OCI-LY7 (cell line): ENCODE measurements around the gene LILRB2.

Source experiments
- EZH2phosphoT487 ChIP-seq: fragments of 200-600 bp; sonication (generic); IDR thresholded peaks from 2 replicates; pipeline ENCODE4 v1.6.1; 2018; ENCODE audit warnings: low read depth, borderline replicate concordance, mild to moderate bottlenecking, mixed run types, antibody characterized with exemption, low read length, moderate library complexity, mixed read lengths
- TF ChIP-seq, protein P1 (sequence below): fragments of 200-600 bp; sonication (generic); conservative IDR thresholded peaks from 2 replicates; pipeline ENCODE4 v1.5.1; 2014; ENCODE audit warnings: mild to moderate bottlenecking, antibody characterized with exemption, low read length, moderate library complexity, mixed read lengths

DNA sequence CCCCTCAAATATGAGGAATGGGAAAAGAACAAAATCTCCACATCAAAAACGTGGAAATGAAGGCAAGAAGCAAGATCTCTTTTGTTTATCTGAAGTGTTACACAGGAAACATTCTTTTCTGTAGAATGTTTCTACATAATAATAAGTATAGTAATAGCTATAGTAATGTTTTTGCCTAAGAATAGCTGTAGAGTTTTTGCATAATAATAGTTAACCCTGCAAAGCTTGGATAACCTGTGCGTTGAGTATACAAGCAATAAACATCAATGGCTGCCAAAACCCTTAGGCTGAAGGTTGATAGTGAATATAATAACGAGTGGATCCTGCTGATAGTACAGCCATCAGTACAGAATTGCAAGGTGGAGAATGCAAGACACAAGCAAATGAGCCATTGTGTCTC lies 43.2 kb upstream of the LILRB2 start:
- TF ChIP-seq, protein P1, sequence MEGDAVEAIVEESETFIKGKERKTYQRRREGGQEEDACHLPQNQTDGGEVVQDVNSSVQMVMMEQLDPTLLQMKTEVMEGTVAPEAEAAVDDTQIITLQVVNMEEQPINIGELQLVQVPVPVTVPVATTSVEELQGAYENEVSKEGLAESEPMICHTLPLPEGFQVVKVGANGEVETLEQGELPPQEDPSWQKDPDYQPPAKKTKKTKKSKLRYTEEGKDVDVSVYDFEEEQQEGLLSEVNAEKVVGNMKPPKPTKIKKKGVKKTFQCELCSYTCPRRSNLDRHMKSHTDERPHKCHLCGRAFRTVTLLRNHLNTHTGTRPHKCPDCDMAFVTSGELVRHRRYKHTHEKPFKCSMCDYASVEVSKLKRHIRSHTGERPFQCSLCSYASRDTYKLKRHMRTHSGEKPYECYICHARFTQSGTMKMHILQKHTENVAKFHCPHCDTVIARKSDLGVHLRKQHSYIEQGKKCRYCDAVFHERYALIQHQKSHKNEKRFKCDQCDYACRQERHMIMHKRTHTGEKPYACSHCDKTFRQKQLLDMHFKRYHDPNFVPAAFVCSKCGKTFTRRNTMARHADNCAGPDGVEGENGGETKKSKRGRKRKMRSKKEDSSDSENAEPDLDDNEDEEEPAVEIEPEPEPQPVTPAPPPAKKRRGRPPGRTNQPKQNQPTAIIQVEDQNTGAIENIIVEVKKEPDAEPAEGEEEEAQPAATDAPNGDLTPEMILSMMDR, result no peak
- TF ChIP-seq EZH2phosphoT487, result no peak
